ENCODE results near the gene TMEM87B.

GRCh38 chr2:112055730-112056625, 909 bp downstream of the TMEM87B start:
- TF ChIP-seq ELF1 (IDR thresholded peaks at IDR 0.05; ENCODE audit: borderline replicate concordance, low read depth) (peak; percentile 65), POLR2AphosphoS5 (IDR thresholded peaks at IDR 0.05; ENCODE audit: low read depth, low read length) (0 out of 2 replicates have a peak, but pooled peaks have one; percentile 34), POLR2A (IDR thresholded peaks at IDR 0.05; ENCODE audit: borderline replicate concordance, extremely low read depth, insufficient read depth, insufficient read length) (no peak), CEBPB (IDR thresholded peaks at IDR 0.05; ENCODE audit: low read depth) (no peak; the same call in 1 of the 2 replicates), CTCF (IDR thresholded peaks at IDR 0.05 in 2 of 3, conservative IDR thresholded peaks at IDR 0.05 in 1 of 3; ENCODE audit: borderline replicate concordance in 1 of 3, insufficient read depth in 1 of 3, low read depth in 2 of 3, low read length in 2 of 3) (no peak), SP1 (IDR thresholded peaks at IDR 0.05; ENCODE audit: low read depth) (no peak), ZNF274 (IDR thresholded peaks at IDR 0.05; ENCODE audit: low read depth, low read length) (no peak), ZBTB33 (IDR thresholded peaks at IDR 0.05; ENCODE audit: extremely low read depth, insufficient replicate concordance, low read length) (no peak), SRF (IDR thresholded peaks at IDR 0.05; ENCODE audit: low read depth) (peak; percentile 9; the same call in 1 of the 2 replicates), YY1 (IDR thresholded peaks at IDR 0.05; ENCODE audit: extremely low read depth, insufficient replicate concordance, low read depth, low read length) (no peak)

Measured in HCT116 (cell line).